Right renal cortex interstitium (tissue), 3 donors: ENCODE data around the gene COA6. TPM values are rescaled to one million over a fixed set of nuclear protein-coding genes. Genes with fewer than 3 reads are reported as not detected.
"Not testable (repeated sequence)": the region's sequence is repeated elsewhere in the genome, so short reads cannot be mapped to it uniquely, and the experiment has no call there.

Experiments
- DNase-seq, 3 donors: peaks; one replicate each; pipeline ENCODE4 v3.0.0-alpha.2; 2013; ENCODE audit warnings: low read depth in 3 of 3, low spot score in 2 of 3
- polyA plus RNA-seq, 3 donors: library from polyadenylated mRNA; unstranded; fragments of 120-200 nt; gene quantifications; one replicate each; pipeline ENCODE4 v1.2.1, GENCODE V29; 2013; ENCODE audit not compliant: insufficient read length in 3 of 3

COA6 gene
- polyA plus RNA-seq, 3 donors = 29.6 to 35.2 (median 34.0) TPM

GRCh38 chr1:234369033-234369430 is 4.2 kb upstream of the COA6 start:
- DNase-seq = no peak

GRCh38 chr1:234369784-234370183 is 3.5 kb upstream of the COA6 start:
- DNase-seq = no peak

- DNase-seq = no peak
Measured at GRCh38 chr1:234371414-234371813, 1.8 kb upstream of the COA6 start.

- no peak for DNase-seq
Measured at GRCh38 chr1:234372011-234372757, 1.1 kb upstream of the COA6 start.

DNA sequence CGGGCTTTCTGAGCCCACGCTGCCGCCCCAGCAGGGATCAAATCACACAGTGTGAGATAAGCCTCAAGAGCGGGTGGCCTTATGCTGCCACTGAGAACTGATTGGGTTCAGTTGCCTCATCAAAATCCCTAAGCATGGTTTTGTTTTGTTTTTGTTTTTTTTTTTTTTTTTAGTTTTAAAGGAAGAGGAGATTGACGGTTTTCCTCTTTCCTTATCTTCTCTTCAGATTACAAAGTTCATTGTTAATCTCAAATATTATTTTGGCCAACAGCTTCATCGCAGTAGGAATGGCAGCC is 651 bp downstream of the COA6 start:
- no peak for DNase-seq

DNA sequence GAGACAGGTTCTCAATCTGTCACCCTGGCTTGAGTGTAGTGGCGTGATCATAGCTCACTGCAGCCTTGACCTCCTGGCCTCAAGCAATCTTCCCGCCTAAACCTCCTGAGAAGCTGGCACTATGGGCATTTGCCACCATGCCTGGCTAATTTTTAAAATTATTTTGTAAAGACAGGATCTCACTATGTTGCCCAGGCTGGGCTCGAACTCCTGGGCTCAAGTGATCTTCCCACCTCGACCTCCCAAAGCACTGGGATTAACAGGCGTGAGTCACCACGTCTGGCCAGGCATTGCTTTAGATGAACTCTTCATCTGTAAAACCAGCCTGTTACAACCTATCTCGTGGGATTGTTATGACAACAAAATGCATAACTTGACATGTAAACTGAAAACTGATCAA is 2.4 kb downstream of the COA6 start:
- DNase-seq = no peak

GRCh38 chr1:234379591-234380109 is 6.4 kb downstream of the COA6 start:
- not testable (repeated sequence) for DNase-seq

DNA sequence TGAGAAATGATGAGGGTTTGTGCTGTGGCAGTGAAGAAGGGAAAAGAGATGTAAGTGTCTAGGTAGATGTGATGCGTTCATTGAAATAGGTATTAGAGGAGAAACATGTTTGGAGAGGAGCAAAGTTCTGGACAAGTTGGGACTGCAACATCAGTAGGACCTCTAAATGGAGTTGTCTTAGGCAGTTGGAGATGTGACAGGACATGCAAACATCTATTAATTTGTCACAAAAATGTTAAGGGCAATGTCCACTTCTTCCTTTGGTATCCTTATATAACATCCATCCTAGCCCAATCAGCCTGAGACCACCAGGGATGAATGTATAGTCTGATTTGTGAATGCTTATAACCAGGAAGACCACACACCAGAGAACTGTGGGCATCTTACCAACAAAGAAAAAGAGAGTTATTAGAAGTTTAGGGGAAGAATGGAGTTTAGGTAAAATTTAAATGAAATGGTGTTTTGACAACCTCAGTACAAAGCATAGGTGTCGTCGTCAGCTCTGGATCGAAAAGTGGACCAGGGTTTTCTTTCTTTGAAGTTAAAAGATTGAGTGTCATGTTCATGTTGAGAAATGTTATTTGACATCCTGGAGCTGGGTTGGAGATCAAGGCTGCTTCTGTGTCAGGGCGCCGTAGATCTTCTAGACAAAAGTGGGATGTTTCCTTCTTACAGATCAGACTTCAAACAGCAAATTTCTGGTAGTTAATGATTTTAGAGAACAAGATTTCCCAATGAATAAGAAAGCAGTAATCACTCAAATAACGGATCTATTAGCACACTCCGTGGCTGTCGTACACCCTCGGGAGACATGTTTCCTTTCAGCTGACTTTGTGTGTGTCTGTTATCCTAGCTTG is 8.7 kb downstream of the COA6 start:
- DNase-seq = no peak

DNA sequence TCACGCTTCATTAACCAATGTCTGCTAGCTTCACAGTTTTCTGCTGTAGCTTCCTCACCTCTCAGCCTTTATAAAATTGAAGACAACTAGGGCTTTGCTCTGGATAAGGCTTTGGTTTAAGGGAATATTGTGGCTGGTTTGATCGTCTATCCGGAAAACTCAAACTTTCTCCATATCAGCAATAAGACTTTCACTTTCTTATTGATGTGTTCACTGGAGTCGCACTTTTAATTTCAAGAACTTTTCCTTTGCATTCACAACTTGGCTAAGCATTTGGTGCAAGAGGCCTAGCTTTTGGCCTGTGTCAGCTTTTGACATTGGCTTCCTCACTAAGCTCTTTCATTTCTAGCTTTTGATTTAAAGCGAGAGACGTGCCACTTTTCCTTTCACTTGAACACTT is 12.9 kb downstream of the COA6 start:
- DNase-seq = no peak

DNA sequence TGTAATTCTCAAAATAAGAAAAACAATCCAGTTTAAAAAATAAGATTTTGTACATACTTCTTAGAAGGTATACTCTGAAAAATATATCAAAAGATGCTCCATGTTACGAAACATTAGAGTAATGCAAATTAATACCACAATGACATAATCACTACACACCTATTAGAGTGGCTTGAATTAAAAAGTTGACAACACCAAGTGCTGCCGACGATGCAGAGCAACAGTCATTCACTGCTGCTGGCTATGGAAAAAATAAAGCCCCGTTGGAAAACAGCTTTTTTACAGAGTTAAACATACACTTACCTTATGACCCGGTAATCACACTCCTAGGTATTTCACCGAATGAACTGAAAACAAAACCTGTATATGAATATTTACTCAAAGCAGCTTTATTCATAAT is 14.8 kb downstream of the COA6 start:
- DNase-seq = no peak

DNA sequence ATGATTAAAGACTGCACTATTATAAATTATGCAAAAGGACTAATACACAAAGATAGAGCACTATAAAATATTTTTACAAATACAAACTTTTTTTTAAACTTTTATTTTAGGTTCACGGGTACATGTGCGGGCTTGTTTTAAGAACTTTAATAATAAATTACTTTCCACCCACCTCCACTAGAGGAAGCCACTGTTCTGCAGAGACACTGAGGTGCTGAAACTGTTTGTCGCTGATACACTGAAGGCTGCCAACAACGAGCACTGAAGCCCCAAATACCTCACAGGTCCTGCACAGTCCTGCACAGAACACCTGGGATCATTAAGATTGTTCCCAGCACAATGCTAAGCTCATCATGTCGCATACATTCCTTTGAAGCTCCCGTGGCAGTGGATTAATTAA is 19.9 kb downstream of the COA6 start:
- DNase-seq = no peak

- no peak for DNase-seq
Measured at GRCh38 chr1:234395297-234395696, 22.0 kb downstream of the COA6 start.

- DNase-seq = no peak
Measured at GRCh38 chr1:234396092-234396491, 22.8 kb downstream of the COA6 start.

DNA sequence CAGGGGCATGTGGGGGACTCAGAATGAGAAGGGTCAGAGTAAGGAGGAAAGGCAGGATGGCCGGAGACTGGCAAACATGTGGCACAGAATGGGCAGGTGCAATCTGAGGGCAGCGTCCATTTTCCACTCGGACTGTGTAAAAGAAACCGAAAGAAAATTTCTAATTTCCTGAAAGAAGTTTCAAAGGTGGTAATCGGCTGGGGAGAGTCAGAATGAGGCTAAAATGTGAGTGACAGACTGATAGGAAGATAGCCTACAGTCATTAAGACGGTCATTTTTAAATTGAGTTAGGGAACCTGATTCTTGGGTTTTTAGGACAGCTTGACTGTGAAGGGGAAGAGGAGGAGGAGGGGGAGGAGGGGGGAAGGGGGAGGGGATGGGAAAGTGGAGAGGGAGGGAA is 23.6 kb downstream of the COA6 start:
- no peak for DNase-seq

- no peak for DNase-seq
Measured at GRCh38 chr1:234397732-234398131, 24.5 kb downstream of the COA6 start.

- no peak for DNase-seq
Measured at GRCh38 chr1:234398849-234399381, 25.7 kb downstream of the COA6 start.

- DNase-seq = not testable (repeated sequence)
Measured at GRCh38 chr1:234399515-234399914, 26.3 kb downstream of the COA6 start.

DNA sequence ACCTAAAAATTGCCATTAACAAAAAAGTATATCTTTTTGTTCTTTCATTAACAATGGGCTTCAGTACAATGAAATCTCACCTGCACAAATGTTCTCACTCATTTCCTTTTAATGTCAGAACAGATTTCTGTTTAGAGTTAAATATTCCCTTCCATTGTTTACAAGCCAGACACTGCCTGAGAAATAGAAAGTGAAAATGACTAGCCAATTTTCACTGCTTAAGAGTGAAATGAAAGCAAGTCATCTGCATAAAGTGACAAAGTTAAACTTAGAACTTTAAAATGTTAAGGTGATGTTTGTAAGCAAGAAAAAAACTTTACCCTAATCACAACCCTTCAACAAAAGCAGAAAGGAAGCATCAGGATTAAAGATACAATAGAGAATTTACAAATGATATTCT is 27.5 kb downstream of the COA6 start:
- DNase-seq = no peak

DNA sequence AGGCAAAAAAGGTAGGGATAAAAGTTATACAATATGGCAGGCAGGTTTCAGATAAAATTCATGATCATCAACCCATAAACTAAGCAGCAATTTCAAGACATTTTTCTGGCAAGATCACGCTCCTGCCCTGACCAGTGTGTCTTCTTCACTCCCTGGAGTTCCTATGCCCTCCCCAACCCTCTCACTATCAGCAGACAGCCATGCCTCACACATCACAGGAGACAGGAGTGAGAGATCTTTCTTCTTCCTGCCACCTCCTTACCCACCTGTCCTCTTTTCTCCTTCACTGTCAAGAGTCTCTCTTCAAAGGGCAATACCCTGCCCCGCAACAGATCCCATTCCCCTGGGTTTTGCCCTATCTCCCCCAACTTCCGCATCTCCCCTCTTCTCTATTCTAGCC is 28.4 kb downstream of the COA6 start:
- DNase-seq = no peak

- DNase-seq = no peak
Measured at GRCh38 chr1:234402939-234403338, 29.7 kb downstream of the COA6 start.

DNA sequence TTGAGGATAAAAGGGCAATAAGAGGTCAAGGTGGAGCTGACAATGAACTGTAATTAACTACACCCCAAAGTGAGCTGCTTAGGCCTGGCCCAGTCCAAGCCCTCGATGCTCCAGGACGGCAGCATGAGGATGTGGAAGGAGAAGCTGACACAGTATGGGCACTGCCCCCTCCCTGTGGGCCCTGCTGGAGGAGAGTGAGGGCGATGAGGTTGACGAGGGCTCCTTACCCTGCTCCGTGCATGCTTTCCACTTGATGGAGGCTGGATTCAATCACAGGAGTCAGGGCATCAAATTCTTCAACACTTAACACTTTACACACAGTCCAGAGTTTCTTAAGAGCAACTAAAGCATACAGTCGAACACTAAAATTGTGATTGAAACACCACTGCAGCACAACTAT is 32.4 kb downstream of the COA6 start:
- DNase-seq = no peak

DNA sequence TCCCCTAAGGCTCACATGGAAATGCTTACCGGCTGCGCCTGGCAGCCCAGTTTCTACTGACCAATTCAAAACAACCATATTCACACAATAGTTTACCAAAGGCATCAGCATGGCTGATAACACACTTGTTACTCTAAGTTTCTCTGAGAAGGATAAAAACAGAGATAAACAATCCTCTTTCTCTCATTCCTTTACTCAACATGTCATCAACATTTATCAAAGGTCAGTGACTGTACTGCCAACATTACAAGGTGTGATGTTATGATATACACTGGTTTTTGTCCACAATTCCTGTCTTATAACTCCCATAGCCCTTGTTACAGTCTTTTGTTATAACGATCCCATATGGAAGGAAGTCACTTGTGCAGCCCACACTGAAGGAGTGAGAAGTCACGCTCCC is 33.6 kb downstream of the COA6 start:
- DNase-seq = no peak
